H1 (cell line): ENCODE measurements around the gene TMEM39B. TPM values are rescaled to one million over a fixed set of nuclear protein-coding genes. Genes with fewer than 3 reads are reported as not detected.

ENCODE experiments used
- CTCF ChIA-PET: fragments of 300-600 bp; sonication (Branson Sonifier 250); formaldehyde crosslinking; loops from one replicate; lab custom pipeline; 2021; ENCODE audit not compliant: partially characterized antibody; lab: Charles Lee
- POLR2A ChIA-PET: fragments of 300-600 bp; sonication (Branson Sonifier 250); formaldehyde crosslinking; loops from one replicate; lab custom pipeline; 2021; ENCODE audit warnings: inconsistent platforms; ENCODE audit not compliant: partially characterized antibody; lab: Charles Lee
- DNase-seq, 2 experiments: peaks; one replicate each; pipeline versions ENCODE4 v3.0.0 to v3.0.0-alpha.2; 2010 to 2022; ENCODE audit warnings: low spot score in 2 of 2, low read depth in 1 of 2, mixed read lengths in 1 of 2
- FAIRE-seq: peaks from 2 replicates; lab custom pipeline; 2011; peaks lifted over from hg19 to GRCh38; lab: Jason Lieb, UNC
- H2AFZ ChIP-seq: 2 replicates; pipeline ENCODE4 v1.8.1; 2012; ENCODE audit warnings: low read length, inconsistent platforms
- H2AK5ac ChIP-seq: 2 replicates; pipeline ENCODE4 v1.6.1; 2013; ENCODE audit warnings: low read depth, low read length
- H2BK120ac ChIP-seq: replicated peaks from 2 replicates; pipeline ENCODE3; 2013; ENCODE audit warnings: low read depth, low read length, inconsistent platforms
- H2BK12ac ChIP-seq: 2 replicates; pipeline ENCODE4 v1.6.1; 2013; ENCODE audit warnings: low read depth, low read length
- H2BK15ac ChIP-seq: 2 replicates; pipeline ENCODE4 v1.6.1; 2013; ENCODE audit warnings: low read length
- H2BK20ac ChIP-seq: 2 replicates; pipeline ENCODE4 v1.6.1; 2013; ENCODE audit warnings: low read length
- H2BK5ac ChIP-seq: 2 replicates; pipeline ENCODE4 v1.6.1; 2013; ENCODE audit warnings: low read depth, low read length
- H3K14ac ChIP-seq: 2 replicates; pipeline ENCODE4 v1.6.1; 2013; ENCODE audit warnings: inconsistent platforms; ENCODE audit not compliant: insufficient read length
- H3K18ac ChIP-seq: 2 replicates; pipeline ENCODE4 v1.6.1; 2013; ENCODE audit warnings: low read length; ENCODE audit errors: extremely low read depth
- H3K23ac ChIP-seq: 2 replicates; pipeline ENCODE4 v1.6.1; 2013; ENCODE audit warnings: inconsistent platforms; ENCODE audit not compliant: insufficient read length
- H3K23me2 ChIP-seq: 2 replicates; pipeline ENCODE4 v1.6.1; 2013; ENCODE audit warnings: low read depth, low read length
- H3K27ac ChIP-seq: 2 replicates; pipeline ENCODE4 v1.6.1; 2011; ENCODE audit warnings: low read depth, low read length, inconsistent platforms
- H3K27me3 ChIP-seq, 4 experiments: replicated peaks in 1 of 4; 1 replicate in 1 of 4; 2 replicates in 3 of 4; pipeline versions ENCODE4 v1.6.1 to v1.8.1; 2011 to 2013; ENCODE audit warnings: low read length in 3 of 4, mild to moderate bottlenecking in 3 of 4, inconsistent platforms in 2 of 4, mixed read lengths in 2 of 4, moderate library complexity in 1 of 4; ENCODE audit not compliant: control insufficient read depth in 3 of 4, insufficient read depth in 3 of 4; ENCODE audit errors: extremely low read depth in 1 of 4
- H3K36me3 ChIP-seq, 4 experiments: 2 replicates each; pipeline versions ENCODE4 v1.6.1 to v1.8.1; 2011 to 2013; ENCODE audit warnings: mild to moderate bottlenecking in 4 of 4, low read length in 3 of 4, moderate library complexity in 2 of 4, control low read depth in 1 of 4, inconsistent platforms in 1 of 4; ENCODE audit not compliant: insufficient read depth in 4 of 4, control insufficient read depth in 2 of 4
- H3K4ac ChIP-seq: replicated peaks from 2 replicates; pipeline ENCODE3; 2013; ENCODE audit warnings: low read length, low read depth, mixed read lengths, inconsistent platforms; ENCODE audit not compliant: insufficient read length
- H3K4me1 ChIP-seq, 4 experiments: replicated peaks in 1 of 4; 1 replicate in 1 of 4; 2 replicates in 3 of 4; pipeline versions ENCODE4 v1.6.1 to v1.8.1; 2011 to 2013; ENCODE audit warnings: low read length in 3 of 4, inconsistent platforms in 2 of 4, mixed read lengths in 1 of 4; ENCODE audit not compliant: insufficient read depth in 4 of 4, control insufficient read depth in 3 of 4
- H3K4me2 ChIP-seq, 2 experiments: 2 replicates each; pipeline versions ENCODE4 v1.6.1 to v1.8.1; 2011 to 2013; ENCODE audit warnings: low read depth in 2 of 2, low read length in 2 of 2, control low read depth in 1 of 2, inconsistent platforms in 1 of 2, mild to moderate bottlenecking in 1 of 2; ENCODE audit not compliant: insufficient read depth in 1 of 2
- H3K4me3 ChIP-seq, 4 experiments: fragments of 200-600, 300-600 bp in 1 of 4; sonication (generic), shearing (Covaris generic), sonication (Bioruptor Twin) in 1 of 4; 2 replicates each; pipeline versions ENCODE4 v1.5.1 to v1.8.1; 2011 to 2016; ENCODE audit warnings: low read length in 4 of 4, low read depth in 3 of 4, control low read depth in 2 of 4, inconsistent platforms in 2 of 4, mild to moderate bottlenecking in 2 of 4, mixed read lengths in 1 of 4, moderate library complexity in 1 of 4; ENCODE audit not compliant: insufficient read depth in 2 of 4; ENCODE audit errors: extremely low read depth in 1 of 4
- H3K56ac ChIP-seq: replicated peaks from 2 replicates; pipeline ENCODE3; 2013; ENCODE audit warnings: low read depth, mild to moderate bottlenecking, mixed read lengths, low read length, inconsistent platforms; ENCODE audit not compliant: insufficient read length
- H3K79me1 ChIP-seq: 2 replicates; pipeline ENCODE4 v1.6.1; 2013; ENCODE audit warnings: low read depth, low read length, control low read depth
- H3K79me2 ChIP-seq, 2 experiments: 2 replicates each; pipeline versions ENCODE4 v1.6.1 to v1.8.1; 2012 to 2013; ENCODE audit warnings: low read length in 2 of 2, mild to moderate bottlenecking in 2 of 2, inconsistent platforms in 1 of 2; ENCODE audit not compliant: insufficient read depth in 2 of 2, control insufficient read depth in 1 of 2
- H3K9ac ChIP-seq, 4 experiments: replicated peaks in 1 of 4; 1 replicate in 1 of 4; 2 replicates in 3 of 4; pipeline versions ENCODE4 v1.6.1 to v1.8.1; 2011 to 2013; ENCODE audit warnings: low read depth in 3 of 4, low read length in 3 of 4, control low read depth in 2 of 4, mild to moderate bottlenecking in 2 of 4, moderate library complexity in 2 of 4, inconsistent platforms in 1 of 4; ENCODE audit errors: extremely low read depth in 1 of 4
- H3K9me3 ChIP-seq, 2 experiments: 2 replicates each; pipeline versions ENCODE4 v1.6.1 to v1.8.1; 2012 to 2013; ENCODE audit warnings: mild to moderate bottlenecking in 2 of 2, moderate library complexity in 2 of 2, control low read depth in 1 of 2, inconsistent platforms in 1 of 2, low read depth in 1 of 2, low read length in 1 of 2, mixed read lengths in 1 of 2; ENCODE audit not compliant: insufficient read depth in 2 of 2
- H4K20me1 ChIP-seq, 2 experiments: replicated peaks in 1 of 2; 2 replicates each; pipeline versions ENCODE3 to v1.8.1; 2011 to 2013; ENCODE audit warnings: inconsistent platforms in 2 of 2, low read length in 2 of 2, mild to moderate bottlenecking in 1 of 2; ENCODE audit not compliant: insufficient read depth in 2 of 2, control insufficient read depth in 1 of 2
- H4K5ac ChIP-seq: 2 replicates; pipeline ENCODE4 v1.6.1; 2013; ENCODE audit warnings: low read length, low read depth, mixed read lengths, inconsistent platforms; ENCODE audit not compliant: insufficient read length
- H4K8ac ChIP-seq: 2 replicates; pipeline ENCODE4 v1.8.0; 2013; ENCODE audit warnings: mild to moderate bottlenecking, moderate library complexity, low read length, inconsistent platforms; ENCODE audit not compliant: insufficient read depth; ENCODE audit errors: extremely low read depth
- H4K91ac ChIP-seq: replicated peaks from 2 replicates; pipeline ENCODE3; 2013; ENCODE audit warnings: low read length, mixed read lengths, inconsistent platforms; ENCODE audit not compliant: insufficient read length
- CEBPB ChIP-seq: IDR thresholded peaks from 2 replicates; pipeline ENCODE4 v1.6.1; 2012; ENCODE audit warnings: low read depth, low read length
- CTBP2 ChIP-seq: IDR thresholded peaks from 2 replicates; pipeline ENCODE4 v1.7.0; 2011; ENCODE audit warnings: borderline replicate concordance, mild to moderate bottlenecking, moderate library complexity, mixed read lengths, low read length; ENCODE audit not compliant: insufficient read depth, insufficient read length
- HDAC2 ChIP-seq, 2 experiments: fragments of 300-600 bp in 1 of 2; sonication (generic) in 1 of 2; IDR thresholded peaks; 2 replicates each; pipeline ENCODE4 v1.6.1; 2011 to 2012; ENCODE audit warnings: low read depth in 2 of 2, low read length in 2 of 2, mild to moderate bottlenecking in 2 of 2, moderate library complexity in 2 of 2, borderline replicate concordance in 1 of 2, inconsistent platforms in 1 of 2
- NANOG ChIP-seq: IDR thresholded peaks from 2 replicates; pipeline ENCODE4 v1.6.1; 2011; ENCODE audit warnings: low read length, low read depth, mild to moderate bottlenecking, inconsistent platforms; ENCODE audit not compliant: insufficient read depth, poor library complexity, severe bottlenecking
- PHF8 ChIP-seq: fragments of 200-600 bp; sonication (generic); conservative IDR thresholded peaks from 2 replicates; pipeline ENCODE4 v1.7.1; 2012; ENCODE audit warnings: low read depth, mild to moderate bottlenecking, inconsistent platforms, low read length, moderate library complexity
- POLR2AphosphoS5 ChIP-seq: IDR thresholded peaks from 2 replicates; pipeline ENCODE4 v1.6.1; 2011; ENCODE audit warnings: low read depth, low read length
- RNF2 ChIP-seq: fragments of 200-900, 300-1000 bp; sonication (generic); IDR thresholded peaks from 2 replicates; pipeline ENCODE4 v1.7.1; 2016; ENCODE audit warnings: borderline replicate concordance, low read depth, mild to moderate bottlenecking, antibody characterized with exemption, low read length; ENCODE audit not compliant: poor library complexity, severe bottlenecking; ENCODE audit errors: missing control alignments
- SP4 ChIP-seq: IDR thresholded peaks from 2 replicates; pipeline ENCODE4 v1.6.1; 2012; ENCODE audit warnings: low read length, inconsistent platforms
- SRF ChIP-seq: IDR thresholded peaks from 2 replicates; pipeline ENCODE4 v1.6.1; 2011; ENCODE audit warnings: mild to moderate bottlenecking, low read depth, low read length, moderate library complexity
- SUZ12 ChIP-seq: fragments of 200-600 bp; sonication (generic); IDR thresholded peaks from 2 replicates; pipeline ENCODE4 v1.6.1; 2012; ENCODE audit warnings: mild to moderate bottlenecking, inconsistent platforms, low read length, moderate library complexity, mixed read lengths
- ZNF274 ChIP-seq: IDR thresholded peaks from 2 replicates; pipeline ENCODE4 v1.7.0; 2012; ENCODE audit warnings: low read length, borderline replicate concordance; ENCODE audit errors: extremely low read depth
- WGBS, 2 experiments: shearing (Covaris generic) in 1 of 2; methylation state at CpG; one replicate each; pipeline versions ENCODE4 v1.1.6 to v1.1.7; 2013 to 2015; ENCODE audit warnings: low lambda C conversion rate in 2 of 2, mixed read lengths in 2 of 2, inconsistent platforms in 1 of 2, low coverage in 1 of 2, missing lambda C conversion rate in 1 of 2; ENCODE audit not compliant: insufficient replicate concordance in 2 of 2, insufficient coverage in 1 of 2, insufficient read length in 1 of 2; ENCODE audit errors: extremely low coverage in 1 of 2, missing lambda C conversion rate in 1 of 2; 5-methylcytosine and 5-hydroxymethylcytosine counted together
- polyA plus RNA-seq, 7 experiments: library from polyadenylated mRNA; depleted of rRNA in 3 of 7; stranded (reverse) in 5 of 7; unstranded in 2 of 7; fragments of >200 nt in 5 of 7; fragments of 200-250 nt in 2 of 7; gene quantifications; 1 replicate in 5 of 7; 2 replicates in 1 of 7; 4 replicates in 1 of 7; pipeline versions ENCODE4 v1.2.1 to v1.2.3, GENCODE V29; 2011 to 2013; ENCODE audit warnings: missing spikeins in 2 of 7, mixed read lengths in 2 of 7
- total RNA-seq: library from RNA; stranded (reverse); fragmentation: NEBNext Ultra II Directional; extraction: Animal tissue kit (Norgen Biotek cat#: 25700); gene quantifications from 2 replicates; pipeline ENCODE4 v1.2.1, GENCODE V29; 2021

The TMEM39B gene
- total and polyA plus RNA-seq, 2 of the 8 experiments (the other 6 are each of a cell fraction or from before 2014, with no cell fraction given) = 25.3 to 32.7 TPM

GRCh38 chr1:32091176-32091575 lies 18.4 kb downstream of the TMEM39B start:
- peaks cover 5 to 38% (median 25%) of the 10 kb centered on the region in 4 experiments for H3K36me3 ChIP-seq
- no peaks in the 10 kb centered on the region for H3K27me3 ChIP-seq
- H4K91ac ChIP-seq = no peak overlapping the region
- no peak overlapping the region for H2BK15ac ChIP-seq
- H4K5ac ChIP-seq = no peak overlapping the region
- no peak overlapping the region for H3K18ac ChIP-seq
- WGBS, 2 experiments = 97% methylated on average over 8 of the region's 8 CpGs; no CpG with 5 or more reads in 1 of the 2 experiments
- H2BK12ac ChIP-seq = no peak overlapping the region
- H3K14ac ChIP-seq = no peak overlapping the region
- no peak overlapping the region for H3K4me3 ChIP-seq
- peak overlapping the region; percentile 15; the same call in 1 of the 2 replicates for H3K27ac ChIP-seq
- no peak overlapping the region for H3K56ac ChIP-seq
- no peak for FAIRE-seq
- no peak overlapping the region for H2BK20ac ChIP-seq
- no peaks in the 10 kb centered on the region for H3K79me1 ChIP-seq
- H3K9ac ChIP-seq = no peak overlapping the region
- H3K79me2 ChIP-seq = no peaks in the 10 kb centered on the region
- no peaks in the 10 kb centered on the region for H4K20me1 ChIP-seq
- no peak overlapping the region for H2BK120ac ChIP-seq
- H2BK5ac ChIP-seq = no peak overlapping the region
- no peaks in the 10 kb centered on the region for H3K23me2 ChIP-seq
- H2AK5ac ChIP-seq = no peak overlapping the region
- no peak overlapping the region for H3K4me2 ChIP-seq
- no peak overlapping the region for H3K23ac ChIP-seq
- CTCF ChIA-PET = interaction anchor here (0.9 to 1.6 kb wide), 4 partner anchors 8 to 16 kb away, joined by 4 to 5 read pairs (median 4); no protein-coding TSS in a partner anchor
- POLR2A ChIA-PET = interaction anchor here (0.6 to 1.3 kb wide), 6 partner anchors 13 to 242 kb away, joined by 3 to 6 read pairs (median 3); no protein-coding TSS in a partner anchor
- H3K9me3 ChIP-seq = no peaks in the 10 kb centered on the region
- DNase-seq = no peak
- no peaks in the 10 kb centered on the region for H3K4me1 ChIP-seq
- no peak overlapping the region for H3K4ac ChIP-seq
- H4K8ac ChIP-seq = peak overlapping the region; percentile 62; the same call in 1 of the 2 replicates
- no peak overlapping the region for H2AFZ ChIP-seq
- TF ChIP-seq POLR2AphosphoS5 (no peak), SUZ12 (no peak), RNF2 (no peak), SRF (no peak), CEBPB (no peak), NANOG (no peak), HDAC2 (IDR thresholded peaks at IDR 0.05; ENCODE audit: borderline replicate concordance in 1 of 2, low read depth in 2 of 2, low read length in 2 of 2) (no peak), SP4 (no peak), ZNF274 (no peak), CTBP2 (no peak), PHF8 (no peak)
